Measurements from ENCODE around the gene CCDC192. TPM values are rescaled to one million over a fixed set of nuclear protein-coding genes. Genes with fewer than 3 reads are reported as not detected.
A peak's percentile ranks its signal among the peaks of the same experiment; 100 is the strongest.

CCDC192 gene, protein sequence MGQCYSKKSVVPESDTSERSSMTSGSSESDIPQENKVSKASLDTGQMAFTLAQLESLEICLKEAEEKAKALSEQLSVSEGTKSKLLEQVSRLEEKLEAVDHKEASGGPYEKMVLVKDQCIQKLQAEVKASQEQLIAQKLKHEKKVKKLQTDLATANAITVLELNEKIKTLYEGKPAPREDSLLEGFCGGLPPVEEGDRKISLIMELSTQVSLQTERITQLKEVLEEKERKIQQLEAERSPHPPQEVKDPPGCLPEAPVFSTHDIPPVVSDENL
- 1 to 10 TPM in 1 of 3 donors, not detected in 2; 1.3 TPM for total RNA-seq

DNA sequence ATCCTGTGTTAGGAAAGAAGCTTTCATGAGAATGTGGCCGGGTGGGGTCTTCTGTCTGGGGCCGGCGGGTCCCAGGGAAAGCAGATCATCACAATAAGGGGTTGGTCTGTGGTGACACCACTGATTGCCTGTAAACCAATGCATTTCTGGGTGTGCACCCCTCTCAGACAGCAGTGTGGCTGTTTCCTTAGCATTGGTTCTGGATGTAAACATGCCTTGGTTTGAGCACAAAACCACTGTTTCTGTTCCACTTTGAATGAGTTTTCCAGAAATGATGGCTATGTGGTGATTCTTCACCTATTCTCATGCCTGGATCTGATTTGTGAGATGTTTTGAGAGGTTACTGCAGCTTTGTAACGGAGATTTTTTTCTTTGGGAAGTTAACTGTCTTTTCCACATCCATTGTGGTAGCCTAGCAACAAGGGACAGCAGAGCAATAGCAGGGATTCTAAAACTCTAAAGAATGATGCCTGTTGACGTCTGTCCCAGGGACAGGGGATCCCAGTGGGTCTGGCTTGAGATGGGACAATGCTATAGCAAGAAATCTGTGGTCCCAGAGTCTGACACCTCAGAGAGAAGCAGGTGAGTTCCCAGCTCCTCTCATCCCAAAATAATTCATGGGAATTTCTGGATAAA is at the start of gene CCDC192:
Gene CCDC192, plus strand, starts transcription at position 466 of the 636 bp plus-strand sequence. Its CDS starts 55 bp downstream, at position 521.
- H3K27me3 ChIP-seq: no peaks in the 10 kb centered on the region
- H3K36me3 ChIP-seq: no peaks in the 10 kb centered on the region
- H3K27ac ChIP-seq: no peak within 1 kb of the TSS
- H3K4me1 ChIP-seq: peaks cover 0 to 5% of the 10 kb centered on the region in 2 donors
- DNase-seq (ENCODE audit: low spot score in 2 of 2): no peak
- no peak within 1 kb of the TSS for H3K4me3 ChIP-seq
- H3K9me3 ChIP-seq: no peaks in the 10 kb centered on the region
- intact Hi-C loops (cut with DNase I; ENCODE audit: low total_unique reads): no loop called here
- TF ChIP-seq POLR2AphosphoS5 (IDR thresholded peaks at IDR 0.05) (no peak), POLR2A (IDR thresholded peaks at IDR 0.05) (no peak)
- TF ChIP-seq, protein P1, sequence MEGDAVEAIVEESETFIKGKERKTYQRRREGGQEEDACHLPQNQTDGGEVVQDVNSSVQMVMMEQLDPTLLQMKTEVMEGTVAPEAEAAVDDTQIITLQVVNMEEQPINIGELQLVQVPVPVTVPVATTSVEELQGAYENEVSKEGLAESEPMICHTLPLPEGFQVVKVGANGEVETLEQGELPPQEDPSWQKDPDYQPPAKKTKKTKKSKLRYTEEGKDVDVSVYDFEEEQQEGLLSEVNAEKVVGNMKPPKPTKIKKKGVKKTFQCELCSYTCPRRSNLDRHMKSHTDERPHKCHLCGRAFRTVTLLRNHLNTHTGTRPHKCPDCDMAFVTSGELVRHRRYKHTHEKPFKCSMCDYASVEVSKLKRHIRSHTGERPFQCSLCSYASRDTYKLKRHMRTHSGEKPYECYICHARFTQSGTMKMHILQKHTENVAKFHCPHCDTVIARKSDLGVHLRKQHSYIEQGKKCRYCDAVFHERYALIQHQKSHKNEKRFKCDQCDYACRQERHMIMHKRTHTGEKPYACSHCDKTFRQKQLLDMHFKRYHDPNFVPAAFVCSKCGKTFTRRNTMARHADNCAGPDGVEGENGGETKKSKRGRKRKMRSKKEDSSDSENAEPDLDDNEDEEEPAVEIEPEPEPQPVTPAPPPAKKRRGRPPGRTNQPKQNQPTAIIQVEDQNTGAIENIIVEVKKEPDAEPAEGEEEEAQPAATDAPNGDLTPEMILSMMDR (IDR thresholded peaks at IDR 0.05): no peak

DNA sequence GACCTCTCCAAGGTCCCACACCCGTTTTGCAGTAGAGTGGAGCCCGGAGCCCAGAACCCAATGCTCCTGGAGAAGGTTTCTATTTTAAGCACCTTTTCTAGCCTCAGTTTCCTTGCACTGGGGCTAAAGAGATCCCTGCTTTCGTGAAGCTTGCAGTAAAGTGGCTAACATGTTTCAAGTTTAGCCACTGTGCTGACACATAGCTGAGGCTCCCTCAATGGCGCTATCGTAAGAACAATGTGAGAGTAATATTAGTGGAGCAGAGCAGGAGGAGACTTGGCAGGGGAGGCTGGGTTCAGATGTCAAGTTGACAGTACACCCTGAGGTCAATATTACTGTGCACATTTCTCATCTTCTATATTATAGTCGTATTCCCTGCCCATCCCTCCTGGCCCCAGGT is 46.4 kb upstream of the CCDC192 start:
- intact Hi-C loops (cut with DNase I; ENCODE audit: low total_unique reads): no loop called here
- H3K36me3 ChIP-seq: no peaks in the 10 kb centered on the region

DNA sequence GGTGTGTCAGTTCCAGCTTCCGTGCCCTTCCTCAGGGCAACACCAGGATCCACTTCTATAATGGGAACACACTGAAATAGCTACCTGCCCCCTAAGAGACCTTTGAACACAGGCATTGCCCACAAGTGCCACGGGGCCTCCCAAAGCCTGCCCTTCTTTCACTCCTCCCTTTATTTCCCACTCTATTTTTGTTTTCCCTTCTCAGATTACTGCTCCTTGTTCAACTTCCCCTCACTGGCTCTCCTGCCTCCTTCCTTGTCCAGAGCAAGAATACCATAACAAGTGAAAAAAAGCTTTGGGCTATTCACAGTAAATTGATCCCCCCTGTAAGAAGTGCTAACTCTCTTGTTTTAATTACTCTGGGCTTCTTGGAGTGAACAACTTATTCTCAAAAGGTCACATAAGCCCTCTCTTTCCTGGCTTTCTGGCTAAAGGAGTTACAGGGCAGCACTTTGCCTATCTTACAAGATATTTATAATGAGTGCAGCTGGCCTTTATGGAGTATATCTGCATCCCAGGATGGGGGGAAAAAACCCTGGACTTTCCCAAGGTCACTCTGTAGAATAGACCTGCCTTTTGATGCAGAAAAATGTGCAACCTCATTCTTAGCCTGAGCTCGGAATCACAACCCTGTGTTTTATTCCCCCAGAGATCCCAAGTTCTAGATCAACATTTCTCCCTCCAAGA is 43.0 kb upstream of the CCDC192 start:
- no peak overlapping the region for H3K4me3 ChIP-seq
- H3K27ac ChIP-seq: peak overlapping the region in 1 of 2 donors; percentile 25
- TF ChIP-seq, protein P1 (IDR thresholded peaks at IDR 0.05): no peak
- TF ChIP-seq POLR2AphosphoS5 (IDR thresholded peaks at IDR 0.05) (no peak), POLR2A (IDR thresholded peaks at IDR 0.05) (no peak)
- H3K27me3 ChIP-seq: no peaks in the 10 kb centered on the region
- H3K9me3 ChIP-seq: no peaks in the 10 kb centered on the region
- intact Hi-C loops (cut with DNase I; ENCODE audit: low total_unique reads): no loop called here
- no peak for DNase-seq (ENCODE audit: low spot score in 2 of 2)
- H3K36me3 ChIP-seq: no peaks in the 10 kb centered on the region
- no peaks in the 10 kb centered on the region for H3K4me1 ChIP-seq

More for the DNA sequence above, 46.4 kb upstream of the CCDC192 start:
- Histone ChIP-seq H3K4me3 (no peak overlapping the region), H3K9me3 (no peaks in the 10 kb centered on the region), H3K27me3 (no peaks in the 10 kb centered on the region), H3K4me1 (no peaks in the 10 kb centered on the region), H3K27ac (no peak overlapping the region)
- no peak for DNase-seq (ENCODE audit: low spot score in 2 of 2)
- TF ChIP-seq POLR2A (IDR thresholded peaks at IDR 0.05): no peak

DNA sequence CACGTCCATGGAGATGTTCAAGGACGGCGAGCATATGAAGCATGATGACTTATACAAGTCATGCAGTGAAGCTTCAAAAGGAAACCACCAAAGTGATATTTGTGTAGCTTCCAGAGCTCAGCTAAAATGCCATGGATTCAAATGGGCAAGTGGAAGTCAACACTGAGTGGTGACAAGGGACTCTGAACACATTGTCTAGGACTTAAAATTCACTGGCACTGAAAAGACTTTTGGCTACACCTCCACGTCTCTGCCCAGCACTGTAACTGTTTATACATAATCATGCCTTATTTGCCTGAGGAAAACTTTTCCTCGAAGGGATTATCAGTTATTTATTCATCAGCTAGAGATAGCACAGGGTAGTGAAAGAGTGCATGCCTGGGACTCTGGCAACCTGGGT is 39.1 kb upstream of the CCDC192 start:
- Histone ChIP-seq H3K36me3 (no peaks in the 10 kb centered on the region), H3K27me3 (no peaks in the 10 kb centered on the region), H3K4me3 (no peak overlapping the region), H3K9me3 (no peaks in the 10 kb centered on the region), H3K4me1 (no peaks in the 10 kb centered on the region), H3K27ac (peak overlapping the region in 1 of 2 donors; percentile 5)
- intact Hi-C loops (cut with DNase I; ENCODE audit: low total_unique reads): no loop called here
- no peak for DNase-seq (ENCODE audit: low spot score in 2 of 2)
- no peak for TF ChIP-seq POLR2A (IDR thresholded peaks at IDR 0.05)
- TF ChIP-seq POLR2AphosphoS5 (IDR thresholded peaks at IDR 0.05): no peak
- TF ChIP-seq, protein P1 (IDR thresholded peaks at IDR 0.05): no peak

DNA sequence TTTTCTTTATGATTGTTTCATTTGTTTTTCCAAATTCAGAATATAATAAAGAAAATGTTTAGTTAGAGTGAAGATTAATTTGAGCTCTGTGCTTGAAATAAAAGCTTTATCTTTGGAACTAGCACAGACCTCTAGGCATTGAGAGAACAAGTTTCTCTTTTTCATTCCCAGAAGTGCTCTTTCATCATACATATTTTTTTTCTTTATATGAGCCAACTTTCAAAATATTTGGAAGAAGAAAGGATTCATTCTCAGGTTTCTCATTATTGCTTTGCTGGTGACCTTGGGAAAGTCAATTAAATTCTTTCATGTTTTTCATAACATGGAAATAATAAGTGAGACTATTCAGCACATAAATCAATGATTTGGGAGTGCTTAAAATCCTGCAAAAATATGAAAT is 37.5 kb upstream of the CCDC192 start:
- no peaks in the 10 kb centered on the region for H3K9me3 ChIP-seq
- H3K27me3 ChIP-seq: no peaks in the 10 kb centered on the region
- H3K4me1 ChIP-seq: no peaks in the 10 kb centered on the region
- H3K27ac ChIP-seq: peak overlapping the region in 1 of 2 donors; percentile 65
- TF ChIP-seq, protein P1 (IDR thresholded peaks at IDR 0.05): no peak
- no peak for TF ChIP-seq POLR2AphosphoS5 (IDR thresholded peaks at IDR 0.05)
- no peak for TF ChIP-seq POLR2A (IDR thresholded peaks at IDR 0.05)
- no peak overlapping the region for H3K4me3 ChIP-seq
- intact Hi-C loops (cut with DNase I; ENCODE audit: low total_unique reads): no loop called here
- H3K36me3 ChIP-seq: no peaks in the 10 kb centered on the region
- no peak for DNase-seq (ENCODE audit: low spot score in 2 of 2)
